ENCODE measurements around the gene ZFP36L2.

ZFP36L2 gene

DNA sequence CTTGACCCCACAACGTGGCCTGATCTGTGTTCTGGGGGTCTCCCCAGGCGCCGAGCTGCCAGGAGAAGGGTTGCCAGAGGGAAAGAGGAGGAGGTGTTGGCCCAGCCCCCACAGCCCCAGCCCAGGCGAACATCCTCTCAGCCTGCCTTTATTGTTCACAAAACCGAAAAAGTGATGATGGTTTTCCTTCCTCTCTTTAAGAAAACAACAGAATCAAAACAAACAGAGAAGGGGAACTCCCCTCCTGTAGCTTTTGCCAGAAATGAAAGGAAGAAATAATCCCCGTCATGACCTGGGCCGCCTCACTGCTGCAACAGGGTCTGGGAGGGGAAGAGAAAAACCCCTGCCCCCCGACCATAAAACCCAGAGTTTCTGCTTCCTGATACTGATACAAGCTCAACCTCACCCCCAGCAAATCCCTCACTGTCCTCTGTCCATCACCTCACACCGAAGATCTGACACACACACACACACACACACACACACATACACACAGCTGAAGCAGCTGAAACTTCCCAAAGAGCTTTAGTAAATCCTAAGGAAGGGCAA, 52.0 kb downstream of the ZFP36L2 start:
- no peak for TF ChIP-seq TAF1 (IDR thresholded peaks at IDR 0.05; ENCODE audit: borderline replicate concordance, insufficient read depth, low read length)
- no peak for TF ChIP-seq POLR2AphosphoS5 (IDR thresholded peaks at IDR 0.05; ENCODE audit: low read depth, low read length)
- TF ChIP-seq FOXP2 (optimal IDR thresholded peaks at IDR 0.05; ENCODE audit: borderline replicate concordance, extremely low read depth, extremely low read length, insufficient read depth) = no peak
- TF ChIP-seq, protein P1, sequence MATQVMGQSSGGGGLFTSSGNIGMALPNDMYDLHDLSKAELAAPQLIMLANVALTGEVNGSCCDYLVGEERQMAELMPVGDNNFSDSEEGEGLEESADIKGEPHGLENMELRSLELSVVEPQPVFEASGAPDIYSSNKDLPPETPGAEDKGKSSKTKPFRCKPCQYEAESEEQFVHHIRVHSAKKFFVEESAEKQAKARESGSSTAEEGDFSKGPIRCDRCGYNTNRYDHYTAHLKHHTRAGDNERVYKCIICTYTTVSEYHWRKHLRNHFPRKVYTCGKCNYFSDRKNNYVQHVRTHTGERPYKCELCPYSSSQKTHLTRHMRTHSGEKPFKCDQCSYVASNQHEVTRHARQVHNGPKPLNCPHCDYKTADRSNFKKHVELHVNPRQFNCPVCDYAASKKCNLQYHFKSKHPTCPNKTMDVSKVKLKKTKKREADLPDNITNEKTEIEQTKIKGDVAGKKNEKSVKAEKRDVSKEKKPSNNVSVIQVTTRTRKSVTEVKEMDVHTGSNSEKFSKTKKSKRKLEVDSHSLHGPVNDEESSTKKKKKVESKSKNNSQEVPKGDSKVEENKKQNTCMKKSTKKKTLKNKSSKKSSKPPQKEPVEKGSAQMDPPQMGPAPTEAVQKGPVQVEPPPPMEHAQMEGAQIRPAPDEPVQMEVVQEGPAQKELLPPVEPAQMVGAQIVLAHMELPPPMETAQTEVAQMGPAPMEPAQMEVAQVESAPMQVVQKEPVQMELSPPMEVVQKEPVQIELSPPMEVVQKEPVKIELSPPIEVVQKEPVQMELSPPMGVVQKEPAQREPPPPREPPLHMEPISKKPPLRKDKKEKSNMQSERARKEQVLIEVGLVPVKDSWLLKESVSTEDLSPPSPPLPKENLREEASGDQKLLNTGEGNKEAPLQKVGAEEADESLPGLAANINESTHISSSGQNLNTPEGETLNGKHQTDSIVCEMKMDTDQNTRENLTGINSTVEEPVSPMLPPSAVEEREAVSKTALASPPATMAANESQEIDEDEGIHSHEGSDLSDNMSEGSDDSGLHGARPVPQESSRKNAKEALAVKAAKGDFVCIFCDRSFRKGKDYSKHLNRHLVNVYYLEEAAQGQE (IDR thresholded peaks at IDR 0.05; ENCODE audit: insufficient read depth in 1 of 2, low read depth in 2 of 2, low read length in 2 of 2) = no peak
- TF ChIP-seq SIN3A (IDR thresholded peaks at IDR 0.05; ENCODE audit: borderline replicate concordance, insufficient read depth, low read length) = no peak

Measured in PFSK-1 (cell line).